ENCODE results near the gene ESPNL. TPM values are rescaled to one million over a fixed set of nuclear protein-coding genes. Genes with fewer than 3 reads are reported as not detected.

ESPNL gene
- total RNA-seq, 3 donors from 2014 or later = 0.23 to 0.63 (median 0.47) TPM

DNA sequence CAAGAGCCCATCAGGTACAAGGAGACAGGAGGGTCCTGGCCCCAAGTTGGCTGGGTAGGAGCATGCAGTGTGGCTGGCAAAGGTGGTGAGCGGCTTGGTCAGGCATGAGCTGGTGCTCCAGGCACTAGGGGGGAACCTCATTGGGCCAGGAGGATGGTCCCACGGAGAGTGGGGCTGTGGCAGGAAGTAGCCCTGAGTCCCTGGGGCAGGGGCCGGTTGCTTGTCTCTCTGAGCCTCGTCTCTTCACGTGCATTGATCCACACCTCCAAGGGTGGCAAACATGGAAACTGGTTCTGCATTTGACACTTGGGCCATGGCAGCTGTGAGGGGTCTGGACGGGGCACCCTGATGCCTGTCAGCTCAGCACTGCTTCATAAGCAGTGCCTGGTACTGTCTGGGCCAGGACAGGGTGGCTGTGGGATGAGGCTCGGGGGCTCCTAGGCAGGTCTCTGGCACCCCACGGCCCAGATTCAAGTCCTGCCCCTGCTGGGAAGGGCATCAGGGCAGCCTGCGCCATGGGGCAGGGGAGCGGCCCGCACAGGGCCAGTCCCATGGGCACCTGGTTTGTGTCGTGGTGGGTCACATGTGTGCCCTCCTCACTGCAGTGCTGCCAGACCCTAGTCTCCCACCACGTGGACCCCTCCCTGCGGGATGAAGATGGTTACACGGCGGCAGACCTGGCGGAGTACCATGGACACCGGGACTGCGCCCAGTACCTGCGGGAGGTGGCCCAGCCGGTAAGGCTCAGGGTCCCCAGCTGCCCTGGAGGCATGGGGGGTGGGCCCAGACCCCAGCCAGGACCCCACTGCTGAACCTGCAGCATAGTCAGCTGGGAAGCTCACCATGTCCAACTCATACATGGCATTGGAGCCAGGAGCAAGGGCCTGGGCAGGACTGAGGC is 16.4 kb downstream of the ESPNL start:
- Histone ChIP-seq H3K9me3 (no peaks in the 10 kb centered on the region), H3K36me3 (ENCODE audit: low read depth) (no peaks in the 10 kb centered on the region), H3K4me3 (no peak overlapping the region), H3K4me1 (ENCODE audit: low read depth) (no peaks in the 10 kb centered on the region)
- intact Hi-C loops (cut with DNase I, micrococcal nuclease) = no loop called here
- peak in 2 of 3 donors; percentile 10 to 33 for DNase-seq
- TF ChIP-seq, protein P1, sequence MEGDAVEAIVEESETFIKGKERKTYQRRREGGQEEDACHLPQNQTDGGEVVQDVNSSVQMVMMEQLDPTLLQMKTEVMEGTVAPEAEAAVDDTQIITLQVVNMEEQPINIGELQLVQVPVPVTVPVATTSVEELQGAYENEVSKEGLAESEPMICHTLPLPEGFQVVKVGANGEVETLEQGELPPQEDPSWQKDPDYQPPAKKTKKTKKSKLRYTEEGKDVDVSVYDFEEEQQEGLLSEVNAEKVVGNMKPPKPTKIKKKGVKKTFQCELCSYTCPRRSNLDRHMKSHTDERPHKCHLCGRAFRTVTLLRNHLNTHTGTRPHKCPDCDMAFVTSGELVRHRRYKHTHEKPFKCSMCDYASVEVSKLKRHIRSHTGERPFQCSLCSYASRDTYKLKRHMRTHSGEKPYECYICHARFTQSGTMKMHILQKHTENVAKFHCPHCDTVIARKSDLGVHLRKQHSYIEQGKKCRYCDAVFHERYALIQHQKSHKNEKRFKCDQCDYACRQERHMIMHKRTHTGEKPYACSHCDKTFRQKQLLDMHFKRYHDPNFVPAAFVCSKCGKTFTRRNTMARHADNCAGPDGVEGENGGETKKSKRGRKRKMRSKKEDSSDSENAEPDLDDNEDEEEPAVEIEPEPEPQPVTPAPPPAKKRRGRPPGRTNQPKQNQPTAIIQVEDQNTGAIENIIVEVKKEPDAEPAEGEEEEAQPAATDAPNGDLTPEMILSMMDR (IDR thresholded peaks at IDR 0.05) = no peak
- no peak for ATAC-seq

DNA sequence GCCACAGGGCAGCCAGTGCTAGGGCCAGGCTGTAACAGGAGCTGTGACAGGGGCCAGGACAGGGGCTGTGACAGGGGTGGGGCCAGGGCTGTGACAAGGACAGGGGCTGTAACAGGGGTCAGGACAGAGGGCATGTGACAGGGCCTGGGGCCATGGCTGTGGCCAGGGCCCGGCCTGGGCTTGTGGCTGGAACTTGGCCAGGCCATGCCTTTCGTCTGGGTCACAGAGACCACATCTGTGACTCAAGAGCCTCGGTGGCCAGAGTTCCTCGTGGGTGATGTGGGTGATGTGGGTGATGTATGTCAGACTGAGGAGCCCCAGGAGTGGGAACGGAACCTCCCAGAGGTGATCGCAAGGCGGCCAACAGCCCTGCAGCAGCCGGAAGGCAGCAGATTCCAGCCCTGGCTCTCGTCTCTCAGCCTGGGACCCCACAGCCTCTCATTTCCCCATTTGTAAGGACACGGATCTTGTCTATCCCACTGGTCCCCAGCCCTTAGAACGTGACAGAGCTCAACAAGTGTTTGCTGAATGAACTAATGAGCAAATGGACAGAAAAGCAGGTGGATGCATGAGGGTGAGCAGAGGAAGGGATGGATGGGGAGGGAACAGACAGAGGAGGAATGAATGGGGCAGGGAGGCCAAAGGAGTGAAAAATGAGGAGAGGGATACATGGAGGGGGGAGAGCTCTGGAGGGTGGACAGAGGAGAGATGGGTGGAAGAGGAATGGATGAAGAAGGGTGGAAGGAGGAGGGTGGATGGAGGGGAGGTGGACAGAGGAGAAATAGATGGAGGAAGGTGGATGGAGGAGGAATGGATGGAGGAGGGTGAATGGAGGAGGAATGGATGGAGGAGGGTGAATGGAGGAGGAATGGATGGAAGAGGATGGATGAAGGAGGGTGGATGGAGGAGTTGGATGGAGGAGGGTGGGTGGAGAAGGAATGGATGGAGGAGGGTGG is 17.3 kb downstream of the ESPNL start:
- TF ChIP-seq, protein P1 (IDR thresholded peaks at IDR 0.05) = no peak
- DNase-seq = peak in 2 of 3 donors; percentile 7 to 28
- Histone ChIP-seq H3K36me3 (ENCODE audit: low read depth) (no peaks in the 10 kb centered on the region), H3K9me3 (no peaks in the 10 kb centered on the region), H3K4me1 (ENCODE audit: low read depth) (no peaks in the 10 kb centered on the region), H3K4me3 (no peak overlapping the region)
- ATAC-seq = no peak
- intact Hi-C loops (cut with DNase I, micrococcal nuclease) = no loop called here

DNA sequence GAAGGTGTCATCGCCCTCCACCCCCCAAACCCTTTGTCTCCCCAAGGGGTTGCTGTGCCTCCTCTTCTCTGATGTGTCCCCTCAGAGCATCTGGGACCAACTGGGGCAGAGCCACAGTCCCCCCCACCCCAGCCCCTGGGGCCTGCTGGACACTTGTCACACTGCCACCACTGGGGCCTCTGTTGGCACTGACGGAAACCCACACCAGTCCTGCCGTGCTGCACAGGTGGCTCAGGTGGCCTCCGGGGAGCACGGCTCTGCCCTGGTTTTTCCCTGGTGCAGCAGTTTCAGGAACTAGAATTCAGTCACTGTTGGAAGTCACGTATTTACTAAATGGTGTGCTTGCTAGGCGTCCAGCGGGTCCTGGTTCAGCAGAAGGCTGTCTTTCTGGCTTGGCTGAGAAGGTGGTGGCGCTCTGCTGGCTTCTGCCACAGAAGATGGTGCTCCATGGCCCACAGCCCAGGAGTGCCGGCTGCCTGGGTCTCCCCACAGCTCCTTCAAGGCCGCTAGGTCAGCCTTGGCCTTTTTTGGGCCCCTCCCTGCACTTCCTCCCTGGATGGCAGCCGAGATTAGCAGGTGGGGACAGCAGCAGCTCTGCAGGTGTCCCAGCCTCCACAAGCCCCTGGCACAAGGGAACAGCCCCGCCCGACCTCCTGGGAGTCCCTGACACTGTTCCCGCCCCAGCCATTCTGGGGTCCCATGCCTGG is 19.8 kb downstream of the ESPNL start:
- TF ChIP-seq, protein P1 (IDR thresholded peaks at IDR 0.05) = no peak
- Histone ChIP-seq H3K36me3 (ENCODE audit: low read depth) (no peaks in the 10 kb centered on the region), H3K4me1 (ENCODE audit: low read depth) (no peaks in the 10 kb centered on the region), H3K9me3 (no peaks in the 10 kb centered on the region), H3K4me3 (no peak overlapping the region)
- intact Hi-C loops (cut with DNase I, micrococcal nuclease) = no loop called here
- DNase-seq = peak in 2 of 3 donors; percentile 10 to 41
- ATAC-seq = no peak

DNA sequence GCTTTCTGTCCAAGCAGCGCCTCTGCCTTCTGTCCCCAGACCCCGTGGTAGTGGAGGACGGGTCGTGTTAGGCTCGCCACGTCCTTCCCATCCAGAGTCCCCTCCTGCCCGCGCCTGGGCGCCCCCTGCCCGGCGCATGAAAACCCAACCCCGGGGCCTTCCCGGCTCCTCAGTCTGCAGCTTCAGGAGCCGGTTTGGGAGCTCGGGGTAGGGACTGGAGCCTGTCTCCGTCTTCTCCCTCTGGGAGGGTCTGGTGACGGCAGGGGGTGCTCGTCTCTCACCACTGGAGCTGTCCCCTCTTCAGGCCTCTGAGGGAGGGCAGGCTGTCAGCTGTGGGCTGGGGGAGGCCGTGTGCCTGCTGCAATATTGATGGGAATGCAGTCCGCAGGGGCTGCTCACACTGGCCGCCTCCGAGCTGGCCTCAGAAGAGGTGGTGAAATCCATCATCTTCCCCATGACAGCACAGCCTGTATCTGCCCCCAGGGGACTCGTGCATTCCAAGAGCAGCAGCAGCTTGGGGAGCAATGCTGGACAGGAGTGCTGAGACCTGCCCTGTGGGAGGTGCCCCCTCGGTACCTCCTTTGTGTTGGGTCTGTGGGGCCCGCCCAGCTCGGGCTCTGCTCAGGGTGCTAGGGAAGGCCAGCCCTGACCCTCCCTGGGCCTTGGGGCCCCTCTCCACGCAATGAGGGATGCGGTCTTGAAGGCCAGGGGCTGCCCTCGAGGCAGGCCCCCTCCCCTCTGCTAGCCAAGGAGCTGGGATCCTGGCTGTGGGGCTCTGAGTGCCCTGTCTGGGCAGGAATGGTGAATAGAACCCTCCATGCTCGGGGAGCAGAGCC is 20.5 kb downstream of the ESPNL start:
- no peak overlapping the region for H3K4me3 ChIP-seq
- H3K4me1 ChIP-seq (ENCODE audit: low read depth) = no peaks in the 10 kb centered on the region
- TF ChIP-seq, protein P1 (IDR thresholded peaks at IDR 0.05) = no peak
- H3K9me3 ChIP-seq = no peaks in the 10 kb centered on the region
- ATAC-seq = peak; percentile 10
- H3K36me3 ChIP-seq (ENCODE audit: low read depth) = no peaks in the 10 kb centered on the region
- intact Hi-C loops (cut with DNase I, micrococcal nuclease) = no loop called here
- peak in 2 of 3 donors; percentile 31 to 37 for DNase-seq

Measured in mucosa of descending colon (tissue), 3 donors.